ENCODE data around the gene INSIG1. TPM values are rescaled to one million over a fixed set of nuclear protein-coding genes. Genes with fewer than 3 reads are reported as not detected.

Gene INSIG1
- total RNA-seq, 1 experiment from 2014 or later: 54.7 TPM

GRCh38 chr7:155288055-155288454 is 9.6 kb upstream of the INSIG1 start:
- RAD21 ChIA-PET (ENCODE audit: low non-redundant PET in 1 of 2, low total read pairs in 2 of 2, uncharacterized antibody in 2 of 2, unreplicated experiment in 2 of 2): no interaction called here
- DNase-seq (ENCODE audit: low read depth, low spot score) (no peak), ATAC-seq (no peak)
- Histone ChIP-seq H3K27ac (ENCODE audit: low read depth, low read length) (no peak overlapping the region), H3K9ac (ENCODE audit: low read length) (no peak overlapping the region), H3K9me2 (ENCODE audit: insufficient read depth) (no peaks in the 10 kb centered on the region), H3K79me2 (ENCODE audit: insufficient read depth, low read length) (no peaks in the 10 kb centered on the region), H3K4me1 (ENCODE audit: control insufficient read depth in 1 of 2, insufficient read depth in 2 of 2, low read length in 2 of 2) (peaks cover 12 to 22% of the 10 kb centered on the region in 2 experiments; a peak in 3 of 4 replicates), H4K20me1 (ENCODE audit: insufficient read depth) (no peaks in the 10 kb centered on the region), H2AFZ (ENCODE audit: low read depth, low read length, poor library complexity, severe bottlenecking) (no peak overlapping the region), H3K4me2 (ENCODE audit: low read length) (no peak overlapping the region), H3K9me3 (ENCODE audit: control insufficient read depth in 1 of 2, insufficient read depth in 1 of 2, low read depth in 1 of 2, low read length in 2 of 2) (no peaks in the 10 kb centered on the region), H3K27me3 (ENCODE audit: insufficient read depth, low read length) (peaks cover 3% of the 10 kb centered on the region; the same call in 1 of the 2 replicates), H3K4me3 (replicated peaks in 1 of 2; ENCODE audit: low read depth in 1 of 2, low read length in 2 of 2) (no peak overlapping the region), H3K36me3 (ENCODE audit: control insufficient read depth in 1 of 2, insufficient read depth in 2 of 2, low read length in 2 of 2) (no peaks in the 10 kb centered on the region)
- no TSS peak for BruUV-seq (replicated peaks)
- intact Hi-C loops (cut with micrococcal nuclease): no loop called here
- CTCF ChIA-PET: interaction anchor here (1.3 kb wide), 1 partner anchor 57 kb away, joined by 3 read pairs; no protein-coding TSS in a partner anchor
- POLR2A ChIA-PET: no interaction called here
- TF ChIP-seq SP1 (IDR thresholded peaks at IDR 0.05; ENCODE audit: low read depth) (no peak), YY1 (IDR thresholded peaks at IDR 0.05; ENCODE audit: extremely low read depth, insufficient replicate concordance, low read depth, low read length) (no peak), CTCF (IDR thresholded peaks at IDR 0.05 in 2 of 3, conservative IDR thresholded peaks at IDR 0.05 in 1 of 3; ENCODE audit: borderline replicate concordance in 1 of 3, insufficient read depth in 1 of 3, low read depth in 2 of 3, low read length in 2 of 3) (no peak), ZBTB33 (IDR thresholded peaks at IDR 0.05; ENCODE audit: extremely low read depth, insufficient replicate concordance, low read length) (no peak), CBX3 (IDR thresholded peaks at IDR 0.05; ENCODE audit: low read depth) (no peak), EZH2 (IDR thresholded peaks at IDR 0.05) (no peak), EZH2phosphoT487 (IDR thresholded peaks at IDR 0.05; ENCODE audit: borderline replicate concordance) (no peak), CEBPB (IDR thresholded peaks at IDR 0.05; ENCODE audit: low read depth) (no peak), EGR1 (IDR thresholded peaks at IDR 0.05; ENCODE audit: low read depth) (no peak), POLR2AphosphoS5 (IDR thresholded peaks at IDR 0.05; ENCODE audit: low read depth, low read length) (no peak), ELF1 (IDR thresholded peaks at IDR 0.05; ENCODE audit: borderline replicate concordance, low read depth) (no peak), JUND (IDR thresholded peaks at IDR 0.05) (no peak), TCF7L2 (IDR thresholded peaks at IDR 0.05; ENCODE audit: borderline replicate concordance, extremely low read depth, insufficient read depth, insufficient read length) (no peak), RAD21 (IDR thresholded peaks at IDR 0.05; ENCODE audit: low read depth) (no peak), SIN3A (IDR thresholded peaks at IDR 0.05; ENCODE audit: low read depth) (no peak), SRF (IDR thresholded peaks at IDR 0.05; ENCODE audit: low read depth) (no peak), ZFX (IDR thresholded peaks at IDR 0.05) (no peak), REST (IDR thresholded peaks at IDR 0.05; ENCODE audit: low read depth) (no peak)

All from HCT116 (cell line).